Measurements from ENCODE around the gene MB21D2. TPM values are rescaled to one million over a fixed set of nuclear protein-coding genes. Genes with fewer than 3 reads are reported as not detected.

The MB21D2 gene
- total RNA-seq, 2 experiments from 2014 or later = 0.95 to 1.3 TPM

GRCh38 chr3:192842138-192842537, 75.5 kb downstream of the MB21D2 start:
- ChIA-PET CTCF (no interaction called here), POLR2A (no interaction called here)

GRCh38 chr3:192841428-192841827, 76.2 kb downstream of the MB21D2 start:
- ChIA-PET CTCF (no interaction called here), POLR2A (no interaction called here)

- ChIA-PET POLR2A (no interaction called here), CTCF (no interaction called here)
These were observed 77.4 kb downstream of the MB21D2 start for GRCh38 chr3:192840143-192840836.

GRCh38 chr3:192835818-192836815, 81.5 kb downstream of the MB21D2 start:
- CTCF ChIA-PET = no interaction called here
- POLR2A ChIA-PET = no interaction called here

GRCh38 chr3:192834428-192834827, 83.2 kb downstream of the MB21D2 start:
- CTCF ChIA-PET = no interaction called here
- POLR2A ChIA-PET = no interaction called here

- CTCF ChIA-PET = no interaction called here
These were observed 84.3 kb downstream of the MB21D2 start for GRCh38 chr3:192833177-192833890.

GRCh38 chr3:192831801-192832347, 85.8 kb downstream of the MB21D2 start:
- ChIA-PET CTCF (no interaction called here), POLR2A (no interaction called here)

More at GRCh38 chr3:192833177-192833890, 84.3 kb downstream of the MB21D2 start:
- POLR2A ChIA-PET = no interaction called here

GRCh38 chr3:192831111-192831644, 86.5 kb downstream of the MB21D2 start:
- CTCF ChIA-PET = no interaction called here
- POLR2A ChIA-PET = no interaction called here

GRCh38 chr3:192830291-192831110, 87.2 kb downstream of the MB21D2 start:
- CTCF ChIA-PET = no interaction called here

GRCh38 chr3:192827863-192828594, 89.6 kb downstream of the MB21D2 start:
- ChIA-PET CTCF (no interaction called here), POLR2A (no interaction called here)

More at GRCh38 chr3:192830291-192831110, 87.2 kb downstream of the MB21D2 start:
- POLR2A ChIA-PET = no interaction called here

- ChIA-PET CTCF (no interaction called here), POLR2A (no interaction called here)
These were observed 90.4 kb downstream of the MB21D2 start for GRCh38 chr3:192827208-192827607.

- CTCF ChIA-PET = no interaction called here
These were observed 91.2 kb downstream of the MB21D2 start for GRCh38 chr3:192826214-192827006.

GRCh38 chr3:192825657-192826200, 91.9 kb downstream of the MB21D2 start:
- ChIA-PET CTCF (no interaction called here), POLR2A (no interaction called here)

More at GRCh38 chr3:192826214-192827006, 91.2 kb downstream of the MB21D2 start:
- POLR2A ChIA-PET = no interaction called here

- POLR2A ChIA-PET = no interaction called here
- CTCF ChIA-PET = no interaction called here
These were observed 92.4 kb downstream of the MB21D2 start for GRCh38 chr3:192825216-192825615.

GRCh38 chr3:192824313-192824712, 93.3 kb downstream of the MB21D2 start:
- ChIA-PET CTCF (no interaction called here), POLR2A (no interaction called here)

- CTCF ChIA-PET = no interaction called here
- POLR2A ChIA-PET = no interaction called here
These were observed 96.5 kb downstream of the MB21D2 start for GRCh38 chr3:192821161-192821560.

GRCh38 chr3:192820161-192820560, 97.5 kb downstream of the MB21D2 start:
- ChIA-PET POLR2A (no interaction called here), CTCF (no interaction called here)

Data from activated CD8-positive, alpha-beta memory T cell treated with anti-CD3 and anti-CD28 coated beads for 36 hours (primary cell).